GM19043 (cell line): ENCODE results near the gene UBA1.

ENCODE experiments used
- ATAC-seq: cut with Tn5 transposase; IDR thresholded peaks from one replicate; pipeline ENCODE4 v1.9.1; 2021; ENCODE audit warnings: low read depth; ENCODE audit not compliant: unreplicated experiment

The UBA1 gene

DNA sequence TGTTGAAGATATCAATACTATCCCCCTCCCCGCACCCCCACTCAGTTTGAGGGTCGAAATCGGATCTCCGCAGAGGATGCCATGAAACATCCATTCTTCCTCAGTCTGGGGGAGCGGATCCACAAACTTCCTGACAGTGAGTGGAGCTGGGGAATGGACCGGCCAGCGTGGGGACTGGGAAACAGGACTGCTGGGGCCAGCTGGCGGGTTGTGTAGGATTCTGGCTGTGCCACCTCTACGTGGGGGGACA is 33.6 kb downstream of the UBA1 start:
- no peak for ATAC-seq

DNA sequence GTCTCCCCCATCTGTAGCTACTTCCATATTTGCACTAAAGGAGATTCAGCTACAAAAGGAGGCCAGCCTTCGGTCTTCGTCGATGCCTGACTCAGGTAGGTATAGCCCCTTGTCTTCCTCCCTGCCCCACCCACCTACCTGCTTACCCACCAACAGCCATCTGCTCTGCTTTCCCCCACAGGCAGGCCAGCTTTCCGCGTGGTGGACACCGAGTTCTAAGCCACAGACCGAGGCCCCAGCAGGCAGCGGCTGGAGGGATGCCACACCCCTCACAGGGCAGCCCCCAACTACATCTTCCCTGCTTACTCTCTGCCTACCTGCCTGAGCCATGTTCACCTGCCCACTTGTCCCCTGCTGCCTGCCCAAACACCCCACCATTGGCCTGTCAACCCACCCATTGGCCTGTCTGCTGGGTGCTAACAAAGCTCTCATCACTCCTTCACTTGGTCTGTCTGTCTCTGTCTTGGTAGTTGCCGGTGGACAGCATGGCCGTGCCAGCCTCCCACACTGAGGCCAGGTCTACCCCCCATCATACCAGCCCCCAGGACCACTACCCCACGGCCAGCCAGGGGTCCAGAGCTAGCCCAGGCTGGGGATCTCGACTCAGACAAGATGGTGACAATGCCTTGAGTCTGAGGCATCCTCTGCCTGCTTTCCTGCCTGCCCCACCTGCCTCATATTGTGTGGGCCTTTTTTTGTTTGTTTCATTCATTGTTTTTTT is 35.1 kb downstream of the UBA1 start:
- ATAC-seq: no peak

DNA sequence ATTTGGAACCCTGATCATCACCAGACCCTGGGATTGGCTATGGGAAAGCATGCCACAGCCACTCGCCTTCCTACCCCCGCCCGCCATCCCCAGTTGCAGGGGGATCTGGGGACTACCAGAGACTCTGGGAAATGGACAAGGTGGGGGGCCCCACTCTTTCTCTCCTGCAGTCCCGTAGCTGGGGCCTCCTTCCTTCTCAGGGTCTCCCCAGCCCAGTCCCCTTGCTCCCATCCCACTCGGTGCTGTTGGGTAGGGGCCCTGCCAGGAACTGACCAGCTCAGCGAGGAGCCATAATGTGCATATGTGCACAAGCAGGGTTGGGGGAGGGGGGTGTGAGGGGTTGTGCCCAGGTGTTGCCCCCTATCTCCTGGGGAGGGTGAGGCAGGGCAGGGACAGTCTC is 35.8 kb downstream of the UBA1 start:
- no peak for ATAC-seq

DNA sequence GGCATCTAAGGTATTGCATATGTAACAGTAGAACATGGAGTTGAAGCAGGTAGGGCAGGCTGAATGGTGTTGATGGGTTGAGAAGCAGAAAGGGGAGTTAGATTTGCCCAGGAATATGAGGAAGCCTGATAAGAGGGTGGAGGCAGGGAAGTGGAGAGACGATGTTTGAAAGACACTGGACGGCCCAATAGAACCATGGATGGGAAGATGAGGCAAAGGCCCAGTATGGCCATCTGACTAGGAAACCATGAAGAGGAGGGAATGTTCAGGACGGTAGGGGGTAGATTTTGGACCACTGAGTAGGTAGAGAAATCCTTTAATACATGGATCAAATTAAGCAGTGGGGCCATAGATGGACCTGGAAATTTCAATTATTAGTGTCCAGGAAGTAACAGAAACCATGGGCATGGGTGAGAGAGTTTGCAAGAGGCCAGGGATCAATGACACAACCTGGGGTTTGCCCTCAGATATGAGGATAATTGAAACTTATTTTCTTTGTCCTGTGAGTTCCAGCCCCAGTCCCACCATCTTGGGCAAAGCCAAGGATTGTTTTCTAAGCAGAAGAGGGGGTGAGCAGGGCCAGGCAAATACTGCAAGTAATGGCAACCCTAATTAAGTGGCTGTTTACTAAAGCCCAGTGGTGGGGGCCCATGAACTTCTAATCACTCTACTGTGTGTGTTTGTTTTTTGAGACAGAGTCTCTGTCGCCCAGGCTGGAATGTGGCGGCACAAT is 36.7 kb downstream of the UBA1 start:
- no peak for ATAC-seq

DNA sequence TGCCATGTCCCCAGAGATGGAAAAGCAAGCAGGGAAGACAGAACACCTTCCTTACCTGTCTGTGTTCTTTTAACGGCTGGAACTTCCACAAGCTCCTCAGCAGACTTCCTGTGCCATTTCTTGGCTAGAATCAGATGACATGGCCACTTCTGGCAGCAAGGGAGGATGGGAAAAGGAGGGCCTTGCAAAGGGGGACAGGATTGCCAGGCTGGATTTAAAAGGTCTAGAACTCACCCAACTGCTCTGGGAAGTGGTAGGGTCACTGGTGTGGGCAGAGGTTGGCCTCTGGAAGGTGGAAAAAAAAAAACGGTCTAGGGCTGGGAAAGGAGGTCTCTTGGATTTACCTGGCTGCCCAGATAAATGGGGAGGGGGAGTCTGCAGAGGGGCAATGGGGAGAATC is 37.5 kb downstream of the UBA1 start:
- no peak for ATAC-seq

DNA sequence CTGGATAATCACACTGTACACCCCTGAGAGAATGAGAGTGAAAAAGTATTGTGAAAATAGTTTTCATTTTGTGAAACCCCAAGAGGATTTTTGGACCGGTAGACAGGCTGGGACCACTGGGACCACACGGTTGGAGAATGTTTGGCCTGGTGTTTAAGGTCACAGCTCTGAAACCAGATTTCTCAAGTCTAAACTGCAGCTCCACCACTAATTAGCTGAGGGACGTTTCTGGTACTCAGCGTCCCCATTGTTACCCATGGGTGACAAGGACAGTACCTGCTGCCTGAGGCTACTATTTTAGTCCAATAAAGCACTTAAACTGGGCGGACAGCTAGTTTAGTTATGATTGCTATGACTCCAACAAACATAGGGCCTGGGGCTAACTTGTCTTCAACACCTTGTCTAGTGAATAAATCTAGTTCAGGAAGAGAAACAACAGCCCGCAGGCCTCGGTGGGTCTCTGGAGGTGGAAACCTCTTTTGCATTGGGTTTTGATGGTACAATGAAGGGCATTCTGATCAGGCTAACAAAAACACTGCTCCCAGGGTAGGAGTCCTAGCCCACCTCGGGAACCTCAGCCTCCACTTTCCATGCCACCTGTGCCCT is 38.7 kb downstream of the UBA1 start:
- ATAC-seq: no peak

DNA sequence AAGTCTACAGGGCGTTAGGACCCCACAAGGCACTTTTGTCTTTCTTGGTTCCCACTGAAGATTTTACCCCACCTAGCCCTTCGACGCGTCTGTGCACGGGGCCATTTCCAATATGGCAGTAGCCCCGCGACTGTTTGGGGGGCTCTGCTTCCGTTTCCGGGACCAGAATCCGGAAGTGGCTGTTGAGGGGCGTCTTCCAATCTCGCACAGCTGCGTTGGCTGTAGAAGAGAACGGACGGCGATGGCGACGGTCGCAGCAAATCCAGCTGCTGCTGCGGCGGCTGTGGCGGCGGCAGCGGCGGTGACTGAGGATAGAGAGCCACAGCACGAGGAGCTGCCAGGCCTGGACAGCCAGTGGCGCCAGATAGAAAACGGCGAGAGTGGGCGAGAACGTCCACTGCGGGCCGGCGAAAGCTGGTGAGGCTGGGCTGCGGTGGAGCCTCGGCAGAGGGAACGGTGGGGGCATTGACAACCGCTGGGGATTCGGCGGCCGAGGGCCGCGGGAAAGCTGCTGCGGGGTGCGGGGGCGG is 39.2 kb downstream of the UBA1 start, which contains the start of gene USP11:
Gene USP11, plus strand, starts transcription at position 207 of the 530 bp plus-strand sequence. Its CDS starts 35 bp downstream, at position 242.
- ATAC-seq: no peak

DNA sequence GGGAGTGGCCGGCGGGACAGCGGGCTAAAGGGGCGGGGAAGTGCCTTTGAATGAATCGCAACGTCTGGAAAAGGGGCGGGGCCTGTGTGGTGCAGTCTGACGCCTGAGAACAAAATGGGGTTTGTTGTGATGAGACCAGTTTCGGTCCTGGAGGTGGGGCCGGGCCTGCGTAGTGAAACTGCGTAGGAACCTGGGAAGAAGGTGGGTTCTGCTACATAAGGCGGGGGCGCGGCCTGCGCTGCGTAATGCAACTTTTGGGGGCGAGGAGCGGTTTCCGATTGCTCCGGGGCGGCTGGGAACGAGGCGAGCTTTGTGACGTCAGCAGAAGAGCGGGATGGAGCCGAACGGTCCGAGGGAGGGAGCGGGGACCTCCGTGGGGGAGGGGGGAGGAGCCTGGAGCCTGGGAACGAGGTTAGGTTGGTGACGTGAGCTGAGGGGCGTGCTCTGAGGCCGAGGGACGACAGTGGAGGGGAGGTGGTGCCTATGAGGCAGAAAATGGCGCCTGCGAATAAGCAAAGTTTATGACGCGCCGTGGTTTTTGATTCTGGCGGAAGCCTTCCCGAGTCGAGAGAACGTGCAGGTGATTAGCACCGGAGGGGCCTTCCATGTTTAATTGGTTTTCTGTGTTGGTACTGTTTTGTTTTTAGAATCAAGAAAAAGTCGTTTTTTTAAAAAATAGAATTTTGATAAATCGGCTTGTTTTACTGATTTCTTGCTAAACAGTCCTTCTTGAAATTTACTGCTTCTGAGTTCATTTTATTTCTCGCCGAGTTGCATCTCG is 39.9 kb downstream of the UBA1 start:
- ATAC-seq: peak; percentile 73

DNA sequence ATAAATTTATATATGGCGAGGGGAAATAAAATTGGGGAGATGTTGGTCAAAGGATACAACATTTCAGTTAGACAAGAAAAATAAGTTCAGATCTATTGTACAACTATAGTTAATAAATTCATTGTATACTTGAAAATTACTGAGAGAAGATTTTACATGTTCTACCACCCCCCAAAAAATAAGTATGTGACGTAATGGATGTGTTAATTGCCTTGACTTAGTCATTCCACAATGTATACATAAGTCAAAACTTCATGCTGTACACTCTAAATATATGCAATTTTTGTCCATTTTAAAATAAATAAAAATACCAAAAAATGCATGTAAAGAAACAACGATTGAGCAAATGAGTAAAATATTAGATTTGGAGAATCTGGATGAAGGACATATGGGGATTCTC is 41.0 kb downstream of the UBA1 start:
- ATAC-seq: no peak

DNA sequence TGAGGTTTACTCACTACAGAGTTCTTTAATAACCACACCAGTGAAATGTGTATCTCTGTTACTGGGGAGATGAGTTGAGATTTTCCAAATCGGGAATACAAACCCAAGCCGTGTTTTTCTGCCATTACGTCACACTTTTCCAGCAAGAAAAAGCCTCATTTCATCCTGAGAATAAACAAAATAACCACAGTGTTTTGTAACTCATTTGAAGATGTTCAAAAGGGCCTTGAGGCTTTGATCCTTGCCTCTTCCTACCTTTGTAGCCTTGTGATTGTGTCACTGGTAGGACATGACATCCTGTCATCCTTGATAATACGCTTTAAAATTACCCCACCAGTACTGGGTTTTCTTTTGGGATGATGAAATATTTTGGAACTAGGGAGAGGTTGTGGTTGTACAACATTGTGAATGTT is 42.1 kb downstream of the UBA1 start:
- no peak for ATAC-seq

DNA sequence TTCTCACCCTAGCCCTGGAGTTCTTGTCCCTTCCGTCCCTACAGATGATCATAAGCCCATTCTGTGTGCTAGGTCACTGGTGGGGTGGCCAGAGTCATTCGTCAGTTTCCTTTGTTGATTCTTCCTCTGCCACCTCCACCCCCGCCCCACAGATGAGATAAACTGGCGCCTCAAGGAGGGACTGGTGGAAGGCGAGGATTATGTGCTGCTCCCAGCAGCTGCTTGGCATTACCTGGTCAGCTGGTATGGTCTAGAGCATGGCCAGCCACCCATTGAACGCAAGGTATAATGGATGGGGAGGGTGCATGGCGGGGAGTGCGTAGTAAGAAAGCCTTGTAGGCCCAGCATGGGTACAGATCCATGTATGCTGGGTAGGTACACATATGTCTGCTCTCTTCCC is 45.6 kb downstream of the UBA1 start:
- ATAC-seq: no peak

DNA sequence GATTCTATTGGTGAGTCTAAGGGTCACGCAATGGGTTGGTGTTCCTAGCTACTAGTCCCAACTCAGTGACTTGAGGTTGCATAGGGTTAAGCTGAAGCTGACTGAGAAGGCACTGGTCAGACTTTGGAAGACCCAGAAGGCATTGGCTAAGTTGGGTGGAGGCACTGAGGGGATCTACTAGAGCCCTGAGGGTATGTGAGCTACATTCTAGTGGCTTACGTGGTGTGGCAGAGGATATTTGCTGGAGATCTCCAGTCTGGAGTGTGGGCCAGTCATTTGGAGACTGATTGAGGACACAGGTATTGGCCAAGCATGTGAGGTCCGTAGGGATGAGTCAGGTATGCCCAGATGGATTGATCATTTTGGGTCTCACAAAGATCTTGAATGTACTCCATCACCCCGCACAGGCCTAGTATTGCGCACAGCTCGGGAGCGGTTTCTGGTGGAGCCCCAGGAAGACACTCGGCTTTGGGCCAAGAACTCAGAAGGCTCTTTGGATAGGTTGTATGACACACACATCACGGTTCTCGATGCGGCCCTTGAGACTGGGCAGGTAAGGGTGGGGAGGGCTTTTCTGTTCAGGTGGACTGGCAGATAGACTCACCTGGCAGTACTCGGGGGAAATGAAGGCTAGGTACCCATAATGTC is 46.4 kb downstream of the UBA1 start:
- no peak for ATAC-seq

DNA sequence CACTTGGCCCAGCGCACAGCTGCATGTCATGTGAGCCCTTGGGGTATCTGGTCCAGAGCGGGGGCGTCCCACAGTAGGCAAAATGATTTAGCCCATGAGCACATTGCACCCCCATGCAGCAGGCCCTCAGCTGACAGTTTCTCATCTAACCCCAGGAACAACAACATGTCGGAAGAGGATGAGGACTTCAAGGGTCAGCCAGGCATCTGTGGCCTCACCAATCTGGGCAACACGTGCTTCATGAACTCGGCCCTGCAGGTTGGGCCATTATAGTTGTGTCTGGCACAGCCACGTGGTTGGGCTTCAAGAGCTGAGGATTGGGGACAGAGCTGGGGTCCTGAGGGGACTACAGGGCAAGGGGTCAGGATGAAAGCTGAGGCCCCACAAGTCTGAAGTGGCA is 47.0 kb downstream of the UBA1 start:
- no peak for ATAC-seq

DNA sequence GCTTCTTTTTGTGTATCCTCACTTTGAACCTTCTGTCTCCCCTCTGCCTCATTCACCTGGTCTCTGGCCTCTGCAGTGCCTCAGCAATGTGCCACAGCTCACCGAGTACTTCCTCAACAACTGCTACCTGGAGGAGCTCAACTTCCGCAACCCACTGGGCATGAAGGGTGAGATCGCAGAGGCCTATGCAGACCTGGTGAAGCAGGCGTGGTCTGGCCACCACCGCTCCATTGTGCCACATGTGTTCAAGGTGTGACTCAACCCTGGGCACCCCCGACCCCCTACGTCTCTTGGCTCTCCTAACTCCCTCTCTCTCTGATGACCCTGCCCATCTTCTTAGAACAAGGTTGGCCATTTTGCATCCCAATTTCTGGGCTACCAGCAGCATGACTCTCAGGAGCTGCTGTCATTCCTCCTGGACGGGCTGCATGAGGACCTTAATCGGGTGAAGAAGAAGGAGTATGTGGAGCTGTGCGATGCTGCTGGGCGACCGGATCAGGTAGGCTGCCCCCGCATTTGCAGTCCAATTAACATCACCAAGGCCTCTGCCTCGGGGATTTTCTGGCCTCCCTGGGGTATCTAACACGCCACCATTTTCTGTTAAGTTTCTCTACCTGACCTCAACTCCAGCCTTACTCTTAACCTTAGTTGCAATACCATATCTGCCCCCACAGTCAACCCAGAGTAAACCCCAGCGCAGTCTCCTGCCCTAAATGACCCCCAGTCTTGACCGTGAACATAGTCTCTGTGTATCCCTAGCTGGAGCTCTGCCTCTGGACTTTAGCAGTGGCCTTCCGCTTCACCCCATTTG is 47.8 kb downstream of the UBA1 start:
- ATAC-seq: no peak

DNA sequence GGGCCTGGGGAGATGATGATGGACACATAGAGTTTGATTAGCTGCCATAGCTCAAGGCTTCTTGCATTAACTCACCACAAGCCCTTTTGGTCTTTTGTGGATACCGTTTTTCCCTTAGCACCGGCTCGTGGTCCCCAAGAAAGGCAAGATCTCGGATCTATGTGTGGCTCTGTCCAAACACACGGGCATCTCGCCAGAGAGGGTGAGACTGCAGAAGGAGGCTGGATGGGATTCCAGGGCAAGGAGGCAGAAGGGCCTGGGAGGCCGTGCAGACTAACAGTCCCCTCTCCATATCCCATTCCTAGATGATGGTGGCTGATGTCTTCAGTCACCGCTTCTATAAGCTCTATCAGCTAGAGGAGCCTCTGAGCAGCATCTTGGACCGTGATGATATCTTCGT is 48.7 kb downstream of the UBA1 start:
- no peak for ATAC-seq

DNA sequence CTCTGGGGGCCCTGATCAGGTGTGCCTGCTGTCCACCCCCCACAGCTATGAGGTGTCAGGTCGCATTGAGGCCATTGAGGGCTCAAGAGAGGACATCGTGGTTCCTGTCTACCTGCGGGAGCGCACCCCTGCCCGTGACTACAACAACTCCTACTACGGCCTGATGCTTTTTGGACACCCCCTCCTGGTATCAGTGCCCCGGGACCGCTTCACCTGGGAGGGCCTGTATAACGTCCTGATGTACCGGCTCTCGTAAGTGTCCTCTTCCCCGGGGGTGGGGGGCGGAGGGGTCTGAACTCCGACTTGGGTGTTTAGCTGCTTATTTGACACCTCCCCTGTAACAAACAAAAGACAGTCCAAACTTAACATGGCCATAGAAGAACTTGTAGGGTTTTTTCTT is 49.7 kb downstream of the UBA1 start:
- ATAC-seq: no peak

DNA sequence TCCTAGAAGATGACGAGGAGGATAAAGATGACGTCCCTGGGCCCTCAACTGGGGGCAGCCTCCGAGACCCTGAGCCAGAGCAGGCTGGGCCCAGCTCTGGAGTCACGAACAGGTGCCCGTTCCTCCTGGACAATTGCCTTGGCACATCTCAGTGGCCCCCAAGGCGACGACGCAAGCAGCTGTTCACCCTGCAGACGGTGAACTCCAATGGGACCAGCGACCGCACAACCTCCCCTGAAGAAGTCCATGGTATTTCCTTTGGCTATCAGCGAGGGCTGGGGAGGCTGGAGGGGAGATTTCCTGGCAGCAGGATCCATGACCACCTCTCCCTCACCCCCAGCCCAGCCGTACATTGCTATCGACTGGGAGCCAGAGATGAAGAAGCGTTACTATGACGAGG is 51.0 kb downstream of the UBA1 start:
- ATAC-seq: no peak

DNA sequence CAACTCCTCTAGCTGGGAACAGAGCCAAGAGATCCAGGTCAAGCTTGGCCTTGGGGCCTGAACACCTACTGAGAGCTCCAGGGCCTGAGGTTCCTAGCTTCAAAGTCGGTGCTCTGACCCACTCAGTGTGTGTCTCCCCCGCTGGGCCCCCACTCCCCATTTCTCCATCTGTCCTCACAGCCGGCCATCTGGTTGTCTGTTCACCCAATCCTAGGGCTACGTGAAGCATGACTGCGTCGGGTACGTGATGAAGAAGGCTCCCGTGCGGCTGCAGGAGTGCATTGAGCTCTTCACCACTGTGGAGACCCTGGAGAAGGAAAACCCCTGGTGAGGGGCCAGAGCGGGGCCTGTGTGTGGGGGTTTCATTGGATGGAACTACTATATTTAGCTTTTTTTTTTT is 51.5 kb downstream of the UBA1 start:
- ATAC-seq: no peak

DNA sequence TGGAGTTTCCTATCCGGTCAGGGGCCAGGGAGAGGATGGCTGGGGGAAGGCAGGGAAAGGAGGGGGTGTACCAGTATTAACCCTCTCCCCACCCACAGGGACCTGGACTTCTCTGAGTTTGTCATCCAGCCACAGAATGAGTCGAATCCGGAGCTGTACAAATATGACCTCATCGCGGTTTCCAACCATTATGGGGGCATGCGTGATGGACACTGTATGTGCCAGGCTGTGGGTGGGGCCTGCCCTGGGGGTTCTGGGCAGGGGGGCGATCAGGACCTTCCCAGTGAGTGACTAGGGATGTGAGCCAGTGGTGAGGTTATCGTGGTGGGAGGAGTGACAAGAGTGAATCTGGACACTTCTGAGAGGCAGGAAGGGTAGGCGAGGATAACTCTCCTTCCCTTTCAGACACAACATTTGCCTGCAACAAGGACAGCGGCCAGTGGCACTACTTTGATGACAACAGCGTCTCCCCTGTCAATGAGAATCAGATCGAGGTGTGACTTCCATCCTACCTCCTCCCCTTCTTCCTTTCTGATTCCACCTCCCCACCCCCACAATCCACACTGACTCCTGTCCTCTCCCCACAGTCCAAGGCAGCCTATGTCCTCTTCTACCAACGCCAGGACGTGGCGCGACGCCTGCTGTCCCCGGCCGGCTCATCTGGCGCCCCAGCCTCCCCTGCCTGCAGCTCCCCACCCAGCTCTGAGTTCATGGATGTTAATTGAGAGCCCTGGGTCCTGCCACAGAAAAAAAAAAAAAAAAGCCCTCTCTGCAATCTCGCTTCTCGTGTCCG is 53.8 kb downstream of the UBA1 start:
- no peak for ATAC-seq
